ENCODE results near the gene MYO7A.

Gene MYO7A

DNA sequence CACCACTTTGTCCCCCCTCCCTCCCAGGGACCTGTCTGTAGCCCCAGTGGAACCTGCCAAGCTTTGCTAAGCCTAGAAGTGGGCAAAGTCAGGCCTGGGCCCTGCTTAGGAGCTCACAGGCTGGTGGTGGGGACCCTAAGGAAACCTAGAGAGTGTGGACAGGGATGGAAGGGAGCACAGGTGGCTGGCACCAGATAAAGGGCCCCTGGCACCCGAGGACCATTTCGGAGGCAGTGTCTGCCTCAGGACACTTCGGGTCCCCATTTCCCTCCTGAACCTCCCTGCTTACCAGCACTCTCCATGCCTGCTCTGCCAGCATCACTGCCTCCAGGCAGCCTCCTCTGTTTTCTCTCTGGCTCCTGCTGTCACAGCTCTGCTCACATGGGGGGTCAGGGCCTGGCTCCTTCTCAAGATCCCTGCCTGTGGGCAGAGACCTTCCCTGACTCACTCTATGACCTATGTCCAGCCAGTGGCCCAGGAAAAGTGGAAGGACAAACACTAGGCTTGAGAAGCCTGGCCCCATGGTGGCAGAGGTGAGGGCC is 39.0 kb upstream of the MYO7A start:
- H3K4me3 ChIP-seq (ENCODE audit: low read depth, low read length): no peak overlapping the region
- H2AFZ ChIP-seq: no peak overlapping the region
- TF ChIP-seq, protein P1, sequence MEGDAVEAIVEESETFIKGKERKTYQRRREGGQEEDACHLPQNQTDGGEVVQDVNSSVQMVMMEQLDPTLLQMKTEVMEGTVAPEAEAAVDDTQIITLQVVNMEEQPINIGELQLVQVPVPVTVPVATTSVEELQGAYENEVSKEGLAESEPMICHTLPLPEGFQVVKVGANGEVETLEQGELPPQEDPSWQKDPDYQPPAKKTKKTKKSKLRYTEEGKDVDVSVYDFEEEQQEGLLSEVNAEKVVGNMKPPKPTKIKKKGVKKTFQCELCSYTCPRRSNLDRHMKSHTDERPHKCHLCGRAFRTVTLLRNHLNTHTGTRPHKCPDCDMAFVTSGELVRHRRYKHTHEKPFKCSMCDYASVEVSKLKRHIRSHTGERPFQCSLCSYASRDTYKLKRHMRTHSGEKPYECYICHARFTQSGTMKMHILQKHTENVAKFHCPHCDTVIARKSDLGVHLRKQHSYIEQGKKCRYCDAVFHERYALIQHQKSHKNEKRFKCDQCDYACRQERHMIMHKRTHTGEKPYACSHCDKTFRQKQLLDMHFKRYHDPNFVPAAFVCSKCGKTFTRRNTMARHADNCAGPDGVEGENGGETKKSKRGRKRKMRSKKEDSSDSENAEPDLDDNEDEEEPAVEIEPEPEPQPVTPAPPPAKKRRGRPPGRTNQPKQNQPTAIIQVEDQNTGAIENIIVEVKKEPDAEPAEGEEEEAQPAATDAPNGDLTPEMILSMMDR (IDR thresholded peaks at IDR 0.05): no peak
- no peaks in the 10 kb centered on the region for H3K9me3 ChIP-seq (ENCODE audit: control insufficient read depth, low read length)
- H3K27me3 ChIP-seq (ENCODE audit: control insufficient read depth, insufficient read depth, low read length): no peaks in the 10 kb centered on the region
- no peak overlapping the region for H3K9ac ChIP-seq
- H3K27ac ChIP-seq: no peak overlapping the region
- H3K4me1 ChIP-seq: no peaks in the 10 kb centered on the region
- no peak overlapping the region for H3K4me2 ChIP-seq (ENCODE audit: low read length)
- H3K79me2 ChIP-seq: no peaks in the 10 kb centered on the region
- no peaks in the 10 kb centered on the region for H3K36me3 ChIP-seq (ENCODE audit: control insufficient read depth, insufficient read depth, low read length)

DNA sequence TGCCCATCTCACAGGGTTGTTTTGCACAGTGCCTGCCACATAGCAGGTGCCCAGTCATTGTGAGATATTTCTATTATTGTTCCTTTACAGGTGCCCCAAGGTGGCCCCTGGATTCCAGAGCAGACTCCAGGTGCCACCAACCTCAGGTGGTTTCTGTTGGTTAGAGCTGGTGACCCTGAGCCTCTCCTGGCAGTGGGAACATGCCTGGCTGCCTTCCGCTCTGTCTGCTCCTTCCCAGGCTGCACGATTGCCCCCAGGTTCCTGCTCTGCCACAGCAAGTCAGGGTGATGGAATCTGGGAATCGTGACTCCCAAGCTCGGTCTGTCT is 38.0 kb upstream of the MYO7A start:
- H3K9me3 ChIP-seq (ENCODE audit: control insufficient read depth, low read length): no peaks in the 10 kb centered on the region
- no peak overlapping the region for H3K27ac ChIP-seq
- no peaks in the 10 kb centered on the region for H3K27me3 ChIP-seq (ENCODE audit: control insufficient read depth, insufficient read depth, low read length)
- no peak overlapping the region for H3K4me3 ChIP-seq (ENCODE audit: low read depth, low read length)
- TF ChIP-seq, protein P1 (IDR thresholded peaks at IDR 0.05): no peak
- no peak overlapping the region for H3K9ac ChIP-seq
- H3K79me2 ChIP-seq: no peaks in the 10 kb centered on the region
- no peaks in the 10 kb centered on the region for H3K36me3 ChIP-seq (ENCODE audit: control insufficient read depth, insufficient read depth, low read length)
- H3K4me1 ChIP-seq: no peaks in the 10 kb centered on the region
- no peak overlapping the region for H3K4me2 ChIP-seq (ENCODE audit: low read length)
- no peak overlapping the region for H2AFZ ChIP-seq

DNA sequence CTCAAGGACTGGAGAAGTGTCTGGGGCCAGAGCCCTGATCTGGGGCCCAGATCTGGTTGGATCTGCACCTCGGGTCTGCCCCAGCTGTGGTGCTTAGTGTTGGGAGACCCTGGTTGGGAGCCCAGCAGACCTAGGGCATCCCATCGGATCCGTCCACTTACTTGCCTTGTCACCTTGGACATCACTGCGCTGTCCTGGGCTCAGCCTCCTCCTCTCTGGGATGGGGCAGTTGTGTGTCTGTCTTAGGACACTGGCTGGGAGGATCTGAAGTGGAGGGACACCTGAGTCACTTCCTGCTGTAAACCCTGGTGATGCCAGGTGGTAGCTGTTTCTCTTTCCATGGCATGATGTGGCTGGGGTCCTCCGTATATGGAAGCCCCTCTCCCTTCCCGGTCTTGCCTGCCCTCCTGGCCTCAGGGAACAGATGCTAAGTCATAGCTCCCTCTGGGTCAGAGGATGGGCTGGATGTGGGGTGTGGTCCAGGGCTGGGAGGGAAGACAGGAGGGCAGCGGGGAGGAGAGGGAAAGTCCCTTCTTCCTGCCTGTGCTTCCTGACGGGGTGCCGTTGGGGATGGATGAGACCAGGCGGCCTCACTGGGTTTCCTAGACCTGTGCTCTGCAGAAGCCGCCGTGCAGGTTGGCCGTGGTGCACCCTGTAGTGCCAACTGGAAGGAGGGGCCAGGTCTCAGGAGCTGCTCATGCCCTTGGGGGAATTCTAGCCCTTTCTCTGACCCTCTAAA is 37.5 kb upstream of the MYO7A start:
- Histone ChIP-seq H3K79me2 (no peaks in the 10 kb centered on the region), H2AFZ (no peak overlapping the region), H3K9ac (no peak overlapping the region), H3K4me2 (ENCODE audit: low read length) (no peak overlapping the region), H3K9me3 (ENCODE audit: control insufficient read depth, low read length) (no peaks in the 10 kb centered on the region), H3K4me3 (ENCODE audit: low read depth, low read length) (no peak overlapping the region), H3K27me3 (ENCODE audit: control insufficient read depth, insufficient read depth, low read length) (no peaks in the 10 kb centered on the region), H3K27ac (no peak overlapping the region), H3K36me3 (ENCODE audit: control insufficient read depth, insufficient read depth, low read length) (no peaks in the 10 kb centered on the region), H3K4me1 (no peaks in the 10 kb centered on the region)
- TF ChIP-seq, protein P1 (IDR thresholded peaks at IDR 0.05): no peak

DNA sequence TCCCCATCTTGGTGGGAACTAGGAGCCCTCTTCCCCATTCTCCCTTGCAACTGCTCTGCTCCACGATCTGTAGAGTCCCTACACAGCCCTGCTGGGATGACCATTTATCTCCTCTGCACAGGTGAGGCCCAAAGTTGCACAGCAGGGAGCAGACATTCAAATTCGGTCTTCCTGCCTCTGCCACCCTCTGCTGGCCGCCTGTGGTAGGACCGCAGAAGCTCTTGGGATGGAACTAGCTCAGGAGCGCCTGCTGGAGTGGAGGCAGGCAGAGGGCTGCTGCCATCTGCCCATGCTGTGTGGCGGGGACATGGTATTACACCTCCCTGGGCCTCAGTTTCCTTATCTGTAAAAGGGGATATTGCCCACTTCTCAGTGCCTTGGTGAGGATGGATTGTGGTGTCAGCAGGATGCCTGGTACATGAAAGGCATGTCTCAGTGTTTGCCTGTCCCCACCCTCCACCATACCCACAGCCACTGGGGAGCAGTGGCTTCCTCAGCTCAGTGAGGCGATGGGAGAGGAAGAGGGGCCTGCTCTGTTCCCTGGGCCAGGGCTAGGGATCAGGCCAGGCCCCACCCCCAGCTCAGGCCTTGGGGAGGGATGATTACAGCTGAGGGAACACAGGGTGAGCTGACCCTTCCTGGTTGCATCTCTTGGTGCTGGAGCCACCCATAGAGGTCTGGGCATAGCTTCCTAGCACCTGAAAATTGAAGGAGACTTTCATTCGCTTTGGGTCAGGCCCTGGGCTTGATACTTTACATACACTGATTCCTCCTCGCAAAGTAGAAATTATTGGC is 36.7 kb upstream of the MYO7A start:
- no peak overlapping the region for H3K4me2 ChIP-seq (ENCODE audit: low read length)
- TF ChIP-seq, protein P1 (IDR thresholded peaks at IDR 0.05): peak; percentile 80
- no peak overlapping the region for H2AFZ ChIP-seq
- no peaks in the 10 kb centered on the region for H3K9me3 ChIP-seq (ENCODE audit: control insufficient read depth, low read length)
- no peaks in the 10 kb centered on the region for H3K27me3 ChIP-seq (ENCODE audit: control insufficient read depth, insufficient read depth, low read length)
- no peak overlapping the region for H3K27ac ChIP-seq
- no peaks in the 10 kb centered on the region for H3K36me3 ChIP-seq (ENCODE audit: control insufficient read depth, insufficient read depth, low read length)
- no peak overlapping the region for H3K9ac ChIP-seq
- no peak overlapping the region for H3K4me3 ChIP-seq (ENCODE audit: low read depth, low read length)
- no peaks in the 10 kb centered on the region for H3K4me1 ChIP-seq
- H3K79me2 ChIP-seq: no peaks in the 10 kb centered on the region

Data from parathyroid adenoma (tissue), 2 donors.